Activated CD4-positive, alpha-beta T cell treated with anti-CD3 and anti-CD28 coated beads for 36 hours (primary cell): Measurements from ENCODE around the gene CCDC63. TPM values are rescaled to one million over a fixed set of nuclear protein-coding genes. Genes with fewer than 3 reads are reported as not detected.

ENCODE experiments used
- ATAC-seq: fragments of 200-7000 bp; cut with Tn5 transposase; one replicate; pipeline ENCODE4 v1.10.0; 2021; ENCODE audit warnings: mild to moderate bottlenecking, moderate library complexity
- CTCF ChIA-PET: fragments of 350-600 bp; sonication (Branson Sonifier 250); formaldehyde crosslinking; loops from one replicate; lab custom pipeline; 2021; ENCODE audit warnings: antibody characterized with exemption; lab: Charles Lee
- POLR2A ChIA-PET: fragments of 350-600 bp; sonication (Branson Sonifier 250); formaldehyde crosslinking; loops from one replicate; lab custom pipeline; 2021; ENCODE audit warnings: antibody characterized with exemption, inconsistent platforms; lab: Charles Lee
- DNase-seq: peaks from one replicate; pipeline ENCODE4 v3.0.0-alpha.2; 2020
- H3K27ac Mint-ChIP-seq: one replicate; pipeline ENCODE4 v1.8.0; 2021; ENCODE audit warnings: mixed read lengths
- H3K27me3 Mint-ChIP-seq: one replicate; pipeline ENCODE4 v1.8.0; 2021; ENCODE audit warnings: mixed read lengths
- H3K36me3 Mint-ChIP-seq: one replicate; pipeline ENCODE4 v1.8.0; 2021; ENCODE audit warnings: low read depth, mixed read lengths
- H3K4me1 Mint-ChIP-seq: one replicate; pipeline ENCODE4 v1.8.0; 2021; ENCODE audit warnings: mixed read lengths
- H3K4me3 Mint-ChIP-seq: one replicate; pipeline ENCODE4 v1.8.0; 2021; ENCODE audit warnings: mild to moderate bottlenecking, moderate library complexity, mixed read lengths
- H3K9me3 Mint-ChIP-seq: one replicate; pipeline ENCODE4 v1.8.0; 2021; ENCODE audit warnings: low read depth, mixed read lengths
- intact Hi-C, 2 experiments: fragments of 100-400 bp; cut with DNase I in 1 of 2; cut with micrococcal nuclease in 1 of 2; formaldehyde crosslinking; loops; one replicate each; pipeline versions ENCODE4 v1.14.2 to v1.15.1; 2022 to 2024; cut with DNase I, micrococcal nuclease
- total RNA-seq, 2 experiments: library from RNA; stranded (reverse); gene quantifications; one replicate each; pipeline ENCODE4 v1.2.3, GENCODE V29; 2021

CCDC63 gene
- not detected for total RNA-seq

DNA sequence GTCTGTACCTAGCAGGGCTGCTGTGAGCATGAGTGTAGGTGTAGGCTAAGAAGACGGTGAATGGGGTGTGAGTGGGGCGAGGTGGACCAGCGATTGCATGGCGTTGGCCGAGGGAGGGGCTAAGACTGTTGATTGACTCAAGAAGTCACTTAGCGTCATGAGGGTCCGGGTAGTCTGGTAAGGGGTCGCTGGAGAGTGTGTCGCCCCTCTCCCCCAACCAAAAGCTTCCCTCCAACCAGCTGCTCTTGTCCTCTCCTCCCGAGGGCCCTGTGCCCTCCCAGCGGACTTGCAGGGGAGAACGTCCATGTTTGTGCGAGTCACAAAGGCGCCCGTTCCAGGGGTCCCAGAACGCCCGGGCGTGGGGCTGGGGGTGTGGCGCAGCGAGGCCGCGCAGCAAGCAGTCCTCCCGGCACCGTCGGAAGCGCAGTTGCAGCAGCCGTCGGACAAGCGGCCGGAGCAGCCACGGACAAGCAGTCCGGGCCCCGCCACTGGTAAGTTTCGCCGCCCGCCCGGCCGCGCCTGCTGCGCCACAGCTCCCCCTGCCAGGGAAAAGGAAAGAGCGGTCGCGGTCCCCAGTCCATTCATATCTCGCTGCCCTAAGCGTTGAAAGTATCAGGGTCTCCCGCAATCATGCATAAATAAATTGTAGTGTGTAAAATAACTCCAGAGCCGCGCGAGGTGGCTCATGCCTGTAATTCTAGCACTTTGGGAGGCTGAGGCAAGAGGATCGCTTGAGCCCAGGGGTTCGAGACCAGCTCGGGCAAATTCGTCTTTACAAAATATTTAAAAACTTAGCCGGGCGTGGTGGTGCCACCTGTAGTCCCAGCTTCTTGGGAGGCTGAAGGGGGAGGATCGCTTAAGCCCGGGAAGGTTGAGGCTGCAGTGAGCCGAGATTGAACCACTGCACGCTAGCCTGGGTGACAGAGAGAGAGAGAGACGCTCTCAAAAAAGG, at the start of gene CCDC63:
Gene CCDC63, plus strand, starts transcription at position 373 of the 952 bp plus-strand sequence. CDS start 5,968 bp downstream, outside the sequence.
- CTCF ChIA-PET = interaction anchor here (0.6 to 1.4 kb wide), 10 partner anchors 10 to 518 kb away, joined by 3 to 6 read pairs (median 3); partner anchors contain the start of gene MYL2
- intact Hi-C loops = no loop called here
- Mint-ChIP-seq H3K27me3 (peaks cover 35% of the 10 kb centered on the region), H3K9me3 (no peaks in the 10 kb centered on the region), H3K27ac (no peak within 1 kb of the TSS), H3K4me3 (peak within 1 kb of the TSS; percentile 66), H3K36me3 (no peaks in the 10 kb centered on the region), H3K4me1 (peaks cover 3% of the 10 kb centered on the region)
- POLR2A ChIA-PET = no interaction called here
- ATAC-seq (peak; percentile 53), DNase-seq (peak; percentile 60)

DNA sequence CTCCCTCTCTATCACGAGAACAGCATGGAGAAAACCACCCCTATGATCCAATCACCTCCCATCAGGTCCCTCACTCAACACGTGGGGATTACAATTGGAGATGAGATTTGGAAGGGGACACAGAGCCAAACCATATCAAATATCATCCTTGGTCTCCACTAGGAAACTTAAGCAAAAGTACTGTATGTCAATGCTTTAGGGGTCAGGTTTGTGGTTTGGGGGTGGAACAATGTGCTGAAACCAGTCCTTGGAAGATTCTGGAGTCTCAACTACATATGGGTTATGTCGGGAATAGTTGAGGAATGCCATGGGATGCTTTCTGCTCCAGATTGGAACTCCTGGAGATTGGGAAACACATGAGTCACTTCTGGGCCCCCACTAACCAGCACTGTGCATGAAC, 48.3 kb upstream of the CCDC63 start:
- CTCF ChIA-PET = no interaction called here
- intact Hi-C loops = no loop called here

DNA sequence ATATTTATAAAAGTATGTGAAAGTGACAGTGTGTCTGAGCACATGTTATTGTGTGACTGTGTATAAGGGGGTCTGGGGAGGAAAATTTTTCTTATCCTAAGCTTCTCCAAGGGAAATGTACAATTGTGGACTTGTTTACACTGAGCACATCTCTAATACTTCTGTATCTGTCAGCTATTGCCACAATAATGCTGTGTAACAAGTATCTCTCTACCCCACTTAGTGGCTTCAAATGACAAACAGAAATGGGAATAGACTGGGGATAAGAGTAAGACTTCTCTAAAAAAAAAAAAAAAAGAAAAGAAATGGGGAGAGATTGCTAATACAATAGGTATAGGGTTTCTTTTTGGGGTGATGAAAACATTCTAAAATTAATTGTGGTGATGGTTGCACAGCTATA, 44.3 kb upstream of the CCDC63 start:
- Mint-ChIP-seq H3K36me3 (peaks cover 5% of the 10 kb centered on the region), H3K4me3 (no peak overlapping the region), H3K27ac (no peak overlapping the region), H3K9me3 (peaks cover 26% of the 10 kb centered on the region), H3K4me1 (peaks cover 9% of the 10 kb centered on the region), H3K27me3 (no peaks in the 10 kb centered on the region)
- ChIA-PET POLR2A (interaction anchor here (0.6 kb wide), 1 partner anchor 61 kb away, joined by 3 read pairs; no protein-coding TSS in a partner anchor), CTCF (no interaction called here)
- intact Hi-C loops = no loop called here
- DNase-seq (no peak), ATAC-seq (no peak)

More for the DNA sequence above, 48.3 kb upstream of the CCDC63 start:
- H3K4me1 Mint-ChIP-seq = peaks cover 7% of the 10 kb centered on the region
- H3K27ac Mint-ChIP-seq = no peak overlapping the region
- H3K9me3 Mint-ChIP-seq = peaks cover 15% of the 10 kb centered on the region
- no peaks in the 10 kb centered on the region for H3K36me3 Mint-ChIP-seq
- POLR2A ChIA-PET = no interaction called here
- ATAC-seq (no peak), DNase-seq (no peak)
- H3K27me3 Mint-ChIP-seq = no peaks in the 10 kb centered on the region
- no peak overlapping the region for H3K4me3 Mint-ChIP-seq

DNA sequence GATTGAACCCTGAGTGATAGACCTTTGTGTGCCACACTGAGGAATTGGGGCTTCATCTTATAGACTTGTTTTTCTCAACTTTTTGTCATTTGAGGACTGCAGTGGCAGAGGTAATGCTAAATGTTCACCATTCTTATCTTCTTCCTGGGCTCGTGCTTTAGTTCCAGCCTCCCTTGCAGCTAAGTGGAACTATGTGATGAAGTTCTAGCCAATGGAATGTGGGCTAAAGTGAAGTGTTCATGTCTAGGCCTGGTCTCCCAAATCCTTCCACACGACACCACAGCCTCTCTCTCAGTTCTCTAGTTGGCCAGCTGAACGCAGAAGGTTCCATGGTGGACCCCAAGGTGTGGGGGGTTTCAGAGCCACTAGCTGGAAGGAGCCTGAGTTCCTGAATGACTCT, 42.4 kb upstream of the CCDC63 start:
- H3K4me3 Mint-ChIP-seq = no peak overlapping the region
- ATAC-seq (no peak), DNase-seq (no peak)
- H3K9me3 Mint-ChIP-seq = peaks cover 22% of the 10 kb centered on the region
- POLR2A ChIA-PET = no interaction called here
- no peak overlapping the region for H3K27ac Mint-ChIP-seq
- intact Hi-C loops = no loop called here
- CTCF ChIA-PET = interaction anchor here (0.5 to 0.7 kb wide), 2 partner anchors 75 to 1143 kb away, joined by 3 read pairs; no protein-coding TSS in a partner anchor
- peaks cover 5% of the 10 kb centered on the region for H3K36me3 Mint-ChIP-seq
- no peaks in the 10 kb centered on the region for H3K27me3 Mint-ChIP-seq
- peaks cover 10% of the 10 kb centered on the region for H3K4me1 Mint-ChIP-seq

DNA sequence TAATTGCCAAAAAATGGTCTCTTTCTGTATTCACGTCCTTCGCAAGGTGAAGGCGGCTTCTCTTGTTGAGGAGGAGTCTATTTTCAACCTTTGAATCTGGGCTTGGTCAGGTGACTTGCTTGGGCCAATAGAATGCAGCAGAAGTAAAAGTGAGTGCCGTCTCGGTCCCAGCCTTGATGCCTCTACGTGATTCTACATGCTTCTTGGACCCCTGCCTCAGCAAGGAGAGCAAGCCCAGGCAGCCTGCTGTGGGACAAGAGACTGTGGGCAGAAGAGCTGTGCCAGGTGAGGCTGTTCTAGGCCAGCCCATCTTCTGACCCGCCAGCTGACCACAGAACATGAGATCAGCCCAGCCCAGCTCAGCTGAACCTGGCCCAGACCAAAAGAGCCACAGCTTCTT, 39.1 kb upstream of the CCDC63 start:
- no peak overlapping the region for H3K4me3 Mint-ChIP-seq
- H3K9me3 Mint-ChIP-seq = peaks cover 15% of the 10 kb centered on the region
- POLR2A ChIA-PET = no interaction called here
- no peak overlapping the region for H3K27ac Mint-ChIP-seq
- H3K36me3 Mint-ChIP-seq = peaks cover 5% of the 10 kb centered on the region
- ATAC-seq (no peak), DNase-seq (no peak)
- intact Hi-C loops = no loop called here
- no peaks in the 10 kb centered on the region for H3K27me3 Mint-ChIP-seq
- H3K4me1 Mint-ChIP-seq = peaks cover 10% of the 10 kb centered on the region
- CTCF ChIA-PET = interaction anchor here (0.9 kb wide), 1 partner anchor 19 kb away, joined by 3 read pairs; no protein-coding TSS in a partner anchor

DNA sequence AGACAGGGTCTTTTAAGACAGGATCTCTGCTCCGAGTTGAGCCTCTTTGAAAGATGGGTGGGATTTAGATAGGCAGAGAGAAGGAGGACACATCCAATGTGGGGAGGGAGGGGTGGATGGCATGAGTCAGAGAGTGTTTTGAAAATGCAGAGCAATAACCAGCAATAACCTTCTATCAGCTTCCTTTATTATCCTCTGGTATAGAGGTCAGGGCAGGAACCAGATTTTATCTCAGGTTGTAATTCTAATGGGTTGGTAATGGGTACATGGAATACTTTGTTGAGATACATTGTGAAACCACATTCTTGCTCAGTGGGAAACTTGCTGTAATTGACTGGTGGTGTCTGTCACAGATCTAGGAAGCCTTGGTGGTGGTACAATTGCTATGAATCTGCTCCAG, 37.6 kb upstream of the CCDC63 start:
- H3K27ac Mint-ChIP-seq = no peak overlapping the region
- ATAC-seq = no peak
- H3K4me1 Mint-ChIP-seq = peaks cover 2% of the 10 kb centered on the region
- peaks cover 3% of the 10 kb centered on the region for H3K27me3 Mint-ChIP-seq
- intact Hi-C loops = no loop called here
- peaks cover 5% of the 10 kb centered on the region for H3K36me3 Mint-ChIP-seq
- POLR2A ChIA-PET = no interaction called here
- no peak overlapping the region for H3K4me3 Mint-ChIP-seq
- CTCF ChIA-PET = no interaction called here
- DNase-seq = no peak
- H3K9me3 Mint-ChIP-seq = peaks cover 5% of the 10 kb centered on the region

DNA sequence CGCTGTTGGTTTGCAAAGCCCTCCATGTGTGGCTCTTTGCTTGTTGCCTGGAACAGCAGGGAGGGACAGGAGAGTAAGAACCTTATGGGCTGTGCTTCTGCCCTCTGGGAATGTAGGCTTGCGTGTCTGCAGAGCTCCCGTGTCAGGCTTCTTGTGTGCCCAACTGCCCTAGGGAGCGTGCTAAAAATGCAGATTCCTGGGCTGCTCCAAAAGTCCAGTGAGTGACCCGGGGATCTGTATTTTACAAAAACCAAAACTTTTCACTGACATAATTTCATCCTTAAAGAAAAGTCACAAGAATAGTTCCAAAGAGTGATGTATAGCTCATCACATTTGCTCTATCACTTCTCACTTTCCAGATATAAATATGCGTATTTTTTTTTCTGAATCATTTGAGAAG, 34.8 kb upstream of the CCDC63 start:
- intact Hi-C loops = no loop called here
- Mint-ChIP-seq H3K27ac (no peak overlapping the region), H3K4me1 (peaks cover 2% of the 10 kb centered on the region), H3K9me3 (no peaks in the 10 kb centered on the region), H3K4me3 (no peak overlapping the region), H3K27me3 (peaks cover 3% of the 10 kb centered on the region), H3K36me3 (no peaks in the 10 kb centered on the region)
- DNase-seq (no peak), ATAC-seq (no peak)
- ChIA-PET CTCF (interaction anchor here (1.1 to 1.2 kb wide), 2 partner anchors 15 to 16 kb away, joined by 3 read pairs; no protein-coding TSS in a partner anchor), POLR2A (interaction anchor here (0.6 kb wide), 2 partner anchors 45 to 81 kb away, joined by 3 to 5 read pairs; no protein-coding TSS in a partner anchor)

DNA sequence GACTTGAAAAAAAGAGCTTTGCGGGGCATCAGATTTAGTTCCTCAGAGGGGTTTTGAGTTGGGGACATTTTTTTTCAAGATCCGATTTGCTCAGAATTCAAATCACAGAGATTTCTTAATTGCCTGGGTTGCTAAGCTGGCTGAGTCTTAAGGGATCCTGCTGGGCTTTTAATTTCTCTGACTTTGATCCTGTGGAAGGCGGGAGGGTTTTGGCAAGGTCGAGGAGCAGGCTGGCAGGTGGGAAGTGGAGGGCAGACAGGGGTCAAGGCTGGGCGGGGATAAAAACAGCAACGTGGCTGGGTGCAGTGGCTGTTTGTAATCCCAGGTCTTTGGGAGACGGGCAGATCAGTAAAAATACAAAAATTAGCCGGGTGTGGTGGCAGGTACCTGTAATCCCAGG, 33.5 kb upstream of the CCDC63 start:
- ATAC-seq (no peak), DNase-seq (no peak)
- intact Hi-C loops = no loop called here
- H3K4me3 Mint-ChIP-seq = no peak overlapping the region
- peaks cover 3% of the 10 kb centered on the region for H3K27me3 Mint-ChIP-seq
- H3K9me3 Mint-ChIP-seq = no peaks in the 10 kb centered on the region
- H3K4me1 Mint-ChIP-seq = peaks cover 2% of the 10 kb centered on the region
- no peak overlapping the region for H3K27ac Mint-ChIP-seq
- no peaks in the 10 kb centered on the region for H3K36me3 Mint-ChIP-seq
- ChIA-PET POLR2A (no interaction called here), CTCF (interaction anchor here (0.7 kb wide), 1 partner anchor 43 kb away, joined by 3 read pairs; no protein-coding TSS in a partner anchor)

DNA sequence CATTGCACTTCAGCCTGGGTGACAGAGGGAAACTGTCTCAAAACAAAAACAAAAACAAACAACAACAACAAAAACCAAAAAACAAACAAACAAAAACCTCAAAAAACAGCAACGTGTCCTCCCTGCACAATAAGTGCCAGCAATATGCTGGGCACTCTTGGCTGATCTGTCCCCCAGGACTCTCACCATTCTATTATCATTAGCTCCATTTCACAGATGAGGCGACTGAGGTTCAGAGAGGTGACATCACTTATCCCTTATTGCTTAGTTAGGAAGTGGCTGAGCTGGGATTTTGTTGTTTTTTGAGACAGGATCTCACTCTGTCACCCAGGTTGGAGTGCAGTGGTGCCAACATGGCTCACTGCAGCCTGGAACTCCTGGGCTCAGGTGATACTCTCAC, 33.0 kb upstream of the CCDC63 start:
- POLR2A ChIA-PET = no interaction called here
- no peak overlapping the region for H3K27ac Mint-ChIP-seq
- H3K4me3 Mint-ChIP-seq = no peak overlapping the region
- CTCF ChIA-PET = interaction anchor here (0.6 to 0.7 kb wide), 2 partner anchors 42 to 214 kb away, joined by 3 read pairs; no protein-coding TSS in a partner anchor
- H3K9me3 Mint-ChIP-seq = no peaks in the 10 kb centered on the region
- intact Hi-C loops = no loop called here
- H3K27me3 Mint-ChIP-seq = peaks cover 3% of the 10 kb centered on the region
- no peaks in the 10 kb centered on the region for H3K36me3 Mint-ChIP-seq
- DNase-seq (no peak), ATAC-seq (no peak)
- peaks cover 1% of the 10 kb centered on the region for H3K4me1 Mint-ChIP-seq

DNA sequence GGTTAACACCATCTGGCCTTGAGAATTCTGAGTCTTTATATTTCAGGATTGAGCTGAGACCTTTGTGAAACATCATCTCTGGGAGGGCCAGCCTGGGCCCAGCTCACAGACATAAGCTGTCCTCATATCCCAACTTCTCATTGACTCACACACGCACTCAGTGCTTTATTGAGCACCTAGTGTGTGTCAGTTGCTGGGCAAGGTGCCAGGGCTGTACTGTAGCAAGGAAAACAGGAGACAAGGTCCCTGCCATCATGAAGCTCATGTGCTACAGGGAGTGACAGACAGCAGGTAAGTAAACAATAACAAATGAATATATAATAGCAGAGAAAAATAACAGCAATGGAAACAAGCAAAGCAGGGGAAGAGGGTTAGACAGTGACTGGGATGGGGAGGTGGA, 30.5 kb upstream of the CCDC63 start:
- H3K27ac Mint-ChIP-seq = no peak overlapping the region
- no peaks in the 10 kb centered on the region for H3K9me3 Mint-ChIP-seq
- peaks cover 3% of the 10 kb centered on the region for H3K27me3 Mint-ChIP-seq
- ChIA-PET CTCF (interaction anchor here (0.7 to 1.4 kb wide), 6 partner anchors 9 to 195 kb away, joined by 3 to 5 read pairs (median 3); no protein-coding TSS in a partner anchor), POLR2A (no interaction called here)
- intact Hi-C loops = no loop called here
- H3K4me3 Mint-ChIP-seq = no peak overlapping the region
- no peaks in the 10 kb centered on the region for H3K36me3 Mint-ChIP-seq
- no peaks in the 10 kb centered on the region for H3K4me1 Mint-ChIP-seq
- no peak for DNase-seq
- ATAC-seq = no peak

DNA sequence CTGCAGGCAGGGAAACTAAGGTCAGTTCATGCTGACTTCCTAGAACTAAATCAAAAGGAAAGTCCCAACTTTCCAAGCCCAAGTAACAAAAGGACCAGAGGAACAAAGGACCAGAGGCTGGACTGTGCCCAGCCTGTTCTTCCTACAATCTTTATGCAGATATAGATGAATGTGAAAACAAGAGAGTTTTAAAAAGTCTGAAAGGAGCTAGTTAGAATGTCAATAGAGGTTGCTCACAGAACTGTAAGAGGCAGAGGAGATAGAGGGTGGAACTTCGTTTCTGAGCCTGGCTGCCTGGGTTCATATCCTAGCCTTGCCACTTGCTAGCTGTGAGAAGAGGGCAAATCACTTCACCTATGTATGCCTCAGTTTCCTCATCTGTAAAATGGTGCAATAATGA, 30.0 kb upstream of the CCDC63 start:
- Mint-ChIP-seq H3K9me3 (no peaks in the 10 kb centered on the region), H3K4me3 (no peak overlapping the region), H3K27me3 (peaks cover 3% of the 10 kb centered on the region), H3K27ac (no peak overlapping the region), H3K36me3 (no peaks in the 10 kb centered on the region), H3K4me1 (no peaks in the 10 kb centered on the region)
- intact Hi-C loops = no loop called here
- POLR2A ChIA-PET = no interaction called here
- DNase-seq (no peak), ATAC-seq (no peak)
- CTCF ChIA-PET = interaction anchor here (1.0 to 1.1 kb wide), 2 partner anchors 11 to 16 kb away, joined by 3 read pairs; no protein-coding TSS in a partner anchor
